ENCODE data around the gene CLEC2A. TPM values are rescaled to one million over a fixed set of nuclear protein-coding genes. Genes with fewer than 3 reads are reported as not detected.
"Not testable (repeated sequence)": the region's sequence is repeated elsewhere in the genome, so short reads cannot be mapped to it uniquely, and the experiment has no call there.

The CLEC2A gene
- polyA plus RNA-seq, 4 donors: not detected

- no peak overlapping the region for H3K27ac ChIP-seq (ENCODE audit: low read depth in 1 of 3, low read length in 2 of 3)
- H3K9me3 ChIP-seq (ENCODE audit: control insufficient read depth in 2 of 2, insufficient read depth in 1 of 2, low read depth in 1 of 2, low read length in 1 of 2): no peaks in the 10 kb centered on the region
- no peak for FAIRE-seq
- 27 to 55% (median 42%) methylated on average over 4 of the region's 4 CpGs for WGBS, 3 donors
- no peaks in the 10 kb centered on the region for H3K4me1 ChIP-seq (ENCODE audit: control insufficient read depth in 3 of 3, insufficient read depth in 2 of 3, low read depth in 1 of 3, low read length in 2 of 3)
- H3K4me3 ChIP-seq (ENCODE audit: low read depth in 1 of 3, low read length in 3 of 3): no peak overlapping the region
- no peaks in the 10 kb centered on the region for H3K27me3 ChIP-seq (ENCODE audit: control insufficient read depth in 3 of 3, insufficient read depth in 3 of 3, low read length in 3 of 3)
- no peak for DNase-seq
- H3K36me3 ChIP-seq (ENCODE audit: control insufficient read depth in 3 of 3, insufficient read depth in 2 of 3, low read depth in 1 of 3, low read length in 3 of 3): no peaks in the 10 kb centered on the region
Measured at GRCh38 chr12:9888665-9889273, 43.4 kb downstream of the CLEC2A start.

- no peaks in the 10 kb centered on the region for H3K9me3 ChIP-seq (ENCODE audit: control insufficient read depth in 2 of 2, insufficient read depth in 1 of 2, low read depth in 1 of 2, low read length in 1 of 2)
- FAIRE-seq (no peak), DNase-seq (no peak)
- H3K27ac ChIP-seq (ENCODE audit: low read depth in 1 of 3, low read length in 2 of 3): no peak overlapping the region
- no peaks in the 10 kb centered on the region for H3K4me1 ChIP-seq (ENCODE audit: control insufficient read depth in 3 of 3, insufficient read depth in 2 of 3, low read depth in 1 of 3, low read length in 2 of 3)
- no peaks in the 10 kb centered on the region for H3K27me3 ChIP-seq (ENCODE audit: control insufficient read depth in 3 of 3, insufficient read depth in 3 of 3, low read length in 3 of 3)
- H3K36me3 ChIP-seq (ENCODE audit: control insufficient read depth in 3 of 3, insufficient read depth in 2 of 3, low read depth in 1 of 3, low read length in 3 of 3): no peaks in the 10 kb centered on the region
- H3K4me3 ChIP-seq (ENCODE audit: low read depth in 1 of 3, low read length in 3 of 3): no peak overlapping the region
Measured at GRCh38 chr12:9883175-9883574, 49.0 kb downstream of the CLEC2A start.

GRCh38 chr12:9881988-9882387 is 50.2 kb downstream of the CLEC2A start:
- DNase-seq (no peak), FAIRE-seq (no peak)
- no peak overlapping the region for H3K27ac ChIP-seq (ENCODE audit: low read depth in 1 of 3, low read length in 2 of 3)
- no peaks in the 10 kb centered on the region for H3K9me3 ChIP-seq (ENCODE audit: control insufficient read depth in 2 of 2, insufficient read depth in 1 of 2, low read depth in 1 of 2, low read length in 1 of 2)
- H3K4me3 ChIP-seq (ENCODE audit: low read depth in 1 of 3, low read length in 3 of 3): no peak overlapping the region
- H3K27me3 ChIP-seq (ENCODE audit: control insufficient read depth in 3 of 3, insufficient read depth in 3 of 3, low read length in 3 of 3): no peaks in the 10 kb centered on the region
- H3K36me3 ChIP-seq (ENCODE audit: control insufficient read depth in 3 of 3, insufficient read depth in 2 of 3, low read depth in 1 of 3, low read length in 3 of 3): no peaks in the 10 kb centered on the region
- WGBS, 3 donors: 89 to 92% (median 91%) methylated on average over 5 of the region's 5 CpGs
- H3K4me1 ChIP-seq (ENCODE audit: control insufficient read depth in 3 of 3, insufficient read depth in 2 of 3, low read depth in 1 of 3, low read length in 2 of 3): no peaks in the 10 kb centered on the region

GRCh38 chr12:9881246-9881645 is 50.9 kb downstream of the CLEC2A start, which contains the start of gene KLRF2:
Gene KLRF2 (plus strand): TSS chr12:9881489. CDS start chr12:9881596, 107 bp downstream.
- H3K36me3 ChIP-seq (ENCODE audit: control insufficient read depth in 3 of 3, insufficient read depth in 2 of 3, low read depth in 1 of 3, low read length in 3 of 3): no peaks in the 10 kb centered on the region
- no peaks in the 10 kb centered on the region for H3K27me3 ChIP-seq (ENCODE audit: control insufficient read depth in 3 of 3, insufficient read depth in 3 of 3, low read length in 3 of 3)
- no peak within 1 kb of the TSS for H3K27ac ChIP-seq (ENCODE audit: low read depth in 1 of 3, low read length in 2 of 3)
- no peak within 1 kb of the TSS for H3K4me3 ChIP-seq (ENCODE audit: low read depth in 1 of 3, low read length in 3 of 3)
- 91 to 95% (median 92%) methylated on average over 3 of the region's 3 CpGs for WGBS, 3 donors
- peak in 1 of 2 donors; percentile 20 for DNase-seq
- no peaks in the 10 kb centered on the region for H3K9me3 ChIP-seq (ENCODE audit: control insufficient read depth in 2 of 2, insufficient read depth in 1 of 2, low read depth in 1 of 2, low read length in 1 of 2)
- H3K4me1 ChIP-seq (ENCODE audit: control insufficient read depth in 3 of 3, insufficient read depth in 2 of 3, low read depth in 1 of 3, low read length in 2 of 3): no peaks in the 10 kb centered on the region
- FAIRE-seq: no peak

- no peak for DNase-seq
- H3K4me3 ChIP-seq (ENCODE audit: low read depth in 1 of 3, low read length in 3 of 3): no peak overlapping the region
- no peaks in the 10 kb centered on the region for H3K27me3 ChIP-seq (ENCODE audit: control insufficient read depth in 3 of 3, insufficient read depth in 3 of 3, low read length in 3 of 3)
- no peaks in the 10 kb centered on the region for H3K36me3 ChIP-seq (ENCODE audit: control insufficient read depth in 3 of 3, insufficient read depth in 2 of 3, low read depth in 1 of 3, low read length in 3 of 3)
- no peaks in the 10 kb centered on the region for H3K4me1 ChIP-seq (ENCODE audit: control insufficient read depth in 3 of 3, insufficient read depth in 2 of 3, low read depth in 1 of 3, low read length in 2 of 3)
- no peak for FAIRE-seq
- 70 to 83% (median 74%) methylated on average over 4 of the region's 4 CpGs for WGBS, 3 donors
- H3K9me3 ChIP-seq (ENCODE audit: control insufficient read depth in 2 of 2, insufficient read depth in 1 of 2, low read depth in 1 of 2, low read length in 1 of 2): no peaks in the 10 kb centered on the region
- H3K27ac ChIP-seq (ENCODE audit: low read depth in 1 of 3, low read length in 2 of 3): no peak overlapping the region
Measured at GRCh38 chr12:9880532-9881078, 51.6 kb downstream of the CLEC2A start.

GRCh38 chr12:9876120-9876519 is 56.0 kb downstream of the CLEC2A start:
- H3K36me3 ChIP-seq (ENCODE audit: control insufficient read depth in 3 of 3, insufficient read depth in 2 of 3, low read depth in 1 of 3, low read length in 3 of 3); H3K9me3 ChIP-seq (ENCODE audit: control insufficient read depth in 2 of 2, insufficient read depth in 1 of 2, low read depth in 1 of 2, low read length in 1 of 2); H3K27ac ChIP-seq (ENCODE audit: low read depth in 1 of 3, low read length in 2 of 3); H3K27me3 ChIP-seq (ENCODE audit: control insufficient read depth in 3 of 3, insufficient read depth in 3 of 3, low read length in 3 of 3); DNase-seq; H3K4me1 ChIP-seq (ENCODE audit: control insufficient read depth in 3 of 3, insufficient read depth in 2 of 3, low read depth in 1 of 3, low read length in 2 of 3); FAIRE-seq; H3K4me3 ChIP-seq (ENCODE audit: low read depth in 1 of 3, low read length in 3 of 3): not testable (repeated sequence)
- WGBS, 3 donors: 95 to 98% (median 96%) methylated on average over 21 to 26 of the region's 26 CpGs

GRCh38 chr12:9872742-9873141 is 59.4 kb downstream of the CLEC2A start:
- no peaks in the 10 kb centered on the region for H3K9me3 ChIP-seq (ENCODE audit: control insufficient read depth in 2 of 2, insufficient read depth in 1 of 2, low read depth in 1 of 2, low read length in 1 of 2)
- no peak overlapping the region for H3K4me3 ChIP-seq (ENCODE audit: low read depth in 1 of 3, low read length in 3 of 3)
- FAIRE-seq: no peak
- 74 to 82% (median 82%) methylated on average over 11 of the region's 11 CpGs for WGBS, 3 donors
- DNase-seq: no peak
- H3K4me1 ChIP-seq (ENCODE audit: control insufficient read depth in 3 of 3, insufficient read depth in 2 of 3, low read depth in 1 of 3, low read length in 2 of 3): no peaks in the 10 kb centered on the region
- no peaks in the 10 kb centered on the region for H3K36me3 ChIP-seq (ENCODE audit: control insufficient read depth in 3 of 3, insufficient read depth in 2 of 3, low read depth in 1 of 3, low read length in 3 of 3)
- no peaks in the 10 kb centered on the region for H3K27me3 ChIP-seq (ENCODE audit: control insufficient read depth in 3 of 3, insufficient read depth in 3 of 3, low read length in 3 of 3)
- H3K27ac ChIP-seq (ENCODE audit: low read depth in 1 of 3, low read length in 2 of 3): no peak overlapping the region

GRCh38 chr12:9872162-9872561 is 60.0 kb downstream of the CLEC2A start:
- no peaks in the 10 kb centered on the region for H3K4me1 ChIP-seq (ENCODE audit: control insufficient read depth in 3 of 3, insufficient read depth in 2 of 3, low read depth in 1 of 3, low read length in 2 of 3)
- no peak overlapping the region for H3K27ac ChIP-seq (ENCODE audit: low read depth in 1 of 3, low read length in 2 of 3)
- H3K9me3 ChIP-seq (ENCODE audit: control insufficient read depth in 2 of 2, insufficient read depth in 1 of 2, low read depth in 1 of 2, low read length in 1 of 2): no peaks in the 10 kb centered on the region
- no peak for FAIRE-seq
- no peak overlapping the region for H3K4me3 ChIP-seq (ENCODE audit: low read depth in 1 of 3, low read length in 3 of 3)
- DNase-seq: no peak
- no peaks in the 10 kb centered on the region for H3K27me3 ChIP-seq (ENCODE audit: control insufficient read depth in 3 of 3, insufficient read depth in 3 of 3, low read length in 3 of 3)
- 93 to 95% (median 95%) methylated on average over 3 of the region's 3 CpGs for WGBS, 3 donors
- H3K36me3 ChIP-seq (ENCODE audit: control insufficient read depth in 3 of 3, insufficient read depth in 2 of 3, low read depth in 1 of 3, low read length in 3 of 3): no peaks in the 10 kb centered on the region
